SW 1271 (cell line): Measurements from ENCODE around the gene MTNR1A.
"Not testable (repeated sequence)": the region's sequence is repeated elsewhere in the genome, so short reads cannot be mapped to it uniquely, and the experiment has no call there.

ENCODE experiments used
- DNase-seq, 2 experiments: peaks; one replicate each; lab custom pipeline; 2025; lab: John Stamatoyannopoulos, UW

The MTNR1A gene

DNA sequence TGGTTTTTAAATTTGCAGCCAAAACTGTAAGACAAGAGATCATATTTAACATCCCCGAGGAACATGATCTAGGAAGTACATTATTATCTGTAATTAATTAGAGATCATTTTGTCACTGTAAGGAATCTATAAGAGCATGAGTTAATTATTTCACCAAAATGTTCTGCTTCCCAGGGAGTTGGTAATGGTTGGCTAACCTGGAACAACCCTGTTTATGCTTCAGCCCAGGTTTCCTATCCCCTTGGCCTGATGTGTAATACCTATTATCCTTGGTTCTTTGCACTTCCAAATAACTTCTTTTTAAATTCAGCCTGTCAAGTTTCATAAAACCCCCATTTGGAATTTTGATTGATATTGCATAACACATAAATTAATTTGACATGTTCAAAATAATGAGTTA is 6.4 kb upstream of the MTNR1A start:
- no peak for DNase-seq

DNA sequence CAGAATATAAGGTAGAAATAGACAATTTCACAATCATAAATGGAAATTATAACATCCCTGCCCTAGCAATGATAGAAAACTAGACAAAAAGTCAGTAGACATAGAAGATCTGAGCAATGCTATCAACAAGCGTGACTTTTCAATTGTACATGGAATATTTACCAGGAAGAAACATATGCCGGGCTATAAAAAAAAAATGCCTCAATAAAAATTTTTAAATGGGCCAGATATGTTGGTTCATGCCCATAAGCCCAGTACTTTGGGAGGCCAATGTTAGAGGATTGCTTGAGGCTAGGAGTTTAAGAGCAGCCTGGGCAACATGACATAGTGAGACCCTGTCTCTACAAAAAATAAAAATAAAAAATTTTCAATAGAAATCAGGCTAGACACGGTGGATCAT is 5.3 kb upstream of the MTNR1A start:
- DNase-seq, result no peak

DNA sequence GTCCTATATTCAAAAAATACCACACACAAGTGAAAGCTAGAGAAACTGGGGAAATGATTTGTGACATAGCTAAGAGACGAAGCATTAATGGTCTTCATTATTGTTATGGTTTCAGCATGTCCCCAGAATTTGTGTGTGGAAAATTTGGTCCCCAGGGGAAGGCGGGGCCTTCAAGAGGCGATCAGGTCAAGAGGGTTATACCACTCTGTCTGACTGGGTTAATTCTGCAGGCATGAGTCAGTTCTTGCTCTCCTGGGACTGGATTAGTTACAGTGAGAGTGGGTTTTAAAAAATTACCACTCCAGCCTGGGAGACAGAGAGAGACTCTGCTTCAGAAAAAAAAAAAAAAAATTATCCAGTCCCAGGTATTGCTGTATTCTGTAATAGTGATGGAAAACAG is 2.1 kb upstream of the MTNR1A start:
- no peak for DNase-seq

DNA sequence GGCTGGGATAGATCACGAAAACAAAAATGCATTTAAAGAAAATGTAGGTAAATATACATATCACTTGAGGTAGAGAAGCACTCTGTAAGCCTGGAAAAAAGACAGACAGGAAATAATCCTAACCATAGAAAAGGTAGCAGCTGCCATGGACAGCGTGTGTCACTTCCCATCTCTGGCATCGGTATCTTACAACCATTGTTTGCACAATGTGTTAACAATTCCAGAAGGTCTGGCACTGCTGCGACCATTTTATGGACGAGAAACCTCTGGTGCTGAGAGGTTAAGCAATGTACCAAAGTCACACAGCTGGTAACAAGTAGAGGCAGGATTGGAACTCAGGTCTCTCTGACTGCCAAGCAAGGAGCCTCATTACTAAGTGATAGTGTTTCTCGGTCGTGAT is 1.7 kb upstream of the MTNR1A start:
- no peak for DNase-seq

DNA sequence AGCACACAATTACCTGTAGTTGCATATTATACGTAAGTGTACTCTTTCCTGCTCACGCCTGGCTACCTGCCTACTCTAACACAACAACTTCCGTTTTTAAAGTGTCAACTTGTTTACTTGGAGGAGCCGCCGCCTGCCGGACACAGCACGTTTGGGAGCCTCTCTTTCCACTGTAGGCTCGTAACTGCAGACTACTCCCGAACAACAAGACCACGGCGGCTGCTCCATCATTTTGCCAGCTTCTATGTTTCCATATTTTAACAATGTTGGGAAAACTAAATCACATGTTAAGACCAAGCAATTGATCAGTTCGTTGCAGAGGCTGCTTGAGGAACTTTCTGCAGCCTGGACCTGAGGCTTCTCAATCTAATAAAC is 841 bp downstream of the MTNR1A start:
- no peak for DNase-seq

DNA sequence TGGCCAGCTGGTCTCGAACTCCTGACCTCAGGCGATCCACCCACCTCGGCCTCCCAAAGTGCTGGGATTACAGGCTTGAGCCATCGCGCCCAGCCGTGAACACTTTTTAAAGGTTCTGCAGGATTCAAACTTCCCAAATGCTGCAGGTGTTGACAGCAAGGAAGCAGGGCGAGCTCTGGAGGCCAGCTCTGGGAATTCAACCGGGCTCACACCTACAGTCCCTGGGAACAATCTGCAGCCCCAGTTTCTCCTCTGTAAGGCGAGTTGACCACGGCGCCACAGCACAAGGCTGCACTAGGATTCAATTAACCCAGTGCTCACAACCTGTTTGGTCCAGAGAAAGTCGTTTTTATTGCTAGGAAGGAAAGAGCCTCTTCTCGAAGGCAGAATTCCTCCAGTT is 1.6 kb downstream of the MTNR1A start:
- DNase-seq, result no peak

DNA sequence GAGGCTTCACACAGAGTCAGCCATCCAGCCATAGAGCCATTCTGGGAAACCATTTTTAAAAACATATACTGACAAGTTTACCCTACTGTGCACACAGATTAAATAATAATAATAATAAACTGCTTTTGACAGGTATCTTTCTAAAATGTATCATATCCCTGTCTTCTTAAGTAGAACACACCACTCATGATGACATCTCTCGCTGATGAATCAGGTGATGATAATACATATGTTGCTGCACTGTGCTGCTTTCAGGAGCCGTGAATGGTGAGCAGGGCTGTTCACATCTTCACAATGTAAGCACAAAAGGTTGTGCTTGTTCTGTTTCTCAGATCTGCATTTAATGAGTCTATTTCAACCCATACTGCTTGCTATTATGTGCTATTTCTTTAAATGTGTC is 3.5 kb downstream of the MTNR1A start:
- DNase-seq, result no peak

DNA sequence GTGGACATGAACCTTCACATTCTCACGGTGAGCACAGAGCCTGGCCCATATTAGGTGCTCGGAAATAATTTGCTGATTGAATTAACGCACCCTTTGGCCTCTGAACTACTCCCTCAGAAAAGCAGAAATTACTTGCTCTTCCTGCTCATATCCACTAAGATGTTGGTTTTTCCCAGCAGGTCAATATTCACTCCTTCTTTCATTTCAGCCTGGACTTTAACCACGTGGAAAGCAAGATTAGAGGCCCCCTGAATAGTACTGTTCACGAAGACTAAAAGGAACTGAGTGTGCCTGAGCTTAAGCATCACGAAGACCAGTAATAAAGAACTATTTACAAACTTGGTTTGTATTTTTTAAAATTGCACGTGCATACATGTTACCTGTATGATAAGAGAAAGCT is 9.9 kb downstream of the MTNR1A start:
- DNase-seq, result no peak

DNA sequence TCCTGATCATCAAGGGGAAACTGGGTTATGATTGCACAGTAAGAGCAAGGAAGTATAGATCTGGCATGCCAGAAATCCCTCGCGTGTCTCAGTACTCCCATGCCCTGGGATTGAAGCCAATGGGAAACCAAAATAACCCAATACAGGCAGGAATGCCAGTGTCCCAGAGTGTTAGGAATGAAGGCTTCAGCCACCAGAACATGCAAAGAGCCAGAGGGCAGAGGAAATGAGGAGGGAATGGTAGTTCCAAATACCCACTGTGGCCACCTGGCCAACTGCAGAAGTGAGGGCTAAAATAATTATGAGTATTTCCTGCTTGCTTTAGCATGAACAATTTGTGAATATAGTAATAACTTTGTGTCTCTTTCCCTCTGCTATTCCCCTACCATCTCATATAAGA is 12.2 kb downstream of the MTNR1A start:
- DNase-seq, result no peak

DNA sequence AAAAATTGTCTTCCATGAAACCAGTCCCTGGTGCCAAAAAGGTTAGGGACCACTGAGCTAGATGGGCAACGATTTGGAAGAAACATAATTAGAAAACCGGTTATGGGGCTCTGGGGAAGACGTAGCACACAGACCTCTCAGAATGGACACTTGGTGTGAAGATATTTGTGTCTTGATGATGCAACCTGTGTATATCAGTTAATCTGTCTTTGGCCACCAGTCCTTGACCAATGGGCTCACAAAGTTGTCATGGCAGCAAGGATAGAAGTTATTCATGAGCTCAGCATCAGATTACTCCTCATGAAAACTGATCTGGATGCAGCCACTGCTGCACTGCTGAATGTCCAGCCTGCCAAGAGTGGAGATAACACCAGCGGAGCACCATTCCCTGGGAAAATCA is 13.6 kb downstream of the MTNR1A start:
- DNase-seq, result no peak

DNA sequence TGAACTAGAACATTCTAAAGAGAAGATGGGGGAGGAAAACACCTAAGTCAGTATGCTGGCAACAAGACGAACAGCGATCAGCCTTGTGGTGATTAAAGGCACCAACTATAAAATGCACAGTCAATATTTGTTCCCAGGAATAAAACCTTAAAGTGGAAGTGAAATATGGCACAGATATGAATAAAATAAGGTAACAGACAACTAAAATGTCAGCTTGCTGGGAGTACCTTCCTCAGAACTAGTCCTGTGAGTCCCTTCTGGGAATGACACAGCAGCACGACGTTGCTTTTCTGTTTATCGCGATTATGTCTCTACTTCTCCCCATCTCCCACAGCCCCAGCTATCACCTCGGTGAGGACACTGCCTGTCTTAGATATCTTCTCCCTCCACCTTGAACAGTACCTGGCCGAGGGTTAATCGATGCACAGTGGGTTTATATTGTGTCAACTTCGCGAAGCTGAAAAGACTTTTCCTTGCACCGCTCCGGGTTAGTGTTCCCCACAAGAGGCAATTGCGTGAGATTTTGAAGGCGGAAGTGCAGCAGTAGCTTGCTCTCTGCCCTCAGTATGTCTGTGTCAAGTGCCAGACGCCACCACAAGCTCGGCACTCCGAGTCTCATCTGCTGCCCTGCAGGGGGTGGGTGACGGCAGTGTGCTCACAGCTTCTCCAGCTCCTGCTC is 17.4 kb downstream of the MTNR1A start:
- no peak for DNase-seq

DNA sequence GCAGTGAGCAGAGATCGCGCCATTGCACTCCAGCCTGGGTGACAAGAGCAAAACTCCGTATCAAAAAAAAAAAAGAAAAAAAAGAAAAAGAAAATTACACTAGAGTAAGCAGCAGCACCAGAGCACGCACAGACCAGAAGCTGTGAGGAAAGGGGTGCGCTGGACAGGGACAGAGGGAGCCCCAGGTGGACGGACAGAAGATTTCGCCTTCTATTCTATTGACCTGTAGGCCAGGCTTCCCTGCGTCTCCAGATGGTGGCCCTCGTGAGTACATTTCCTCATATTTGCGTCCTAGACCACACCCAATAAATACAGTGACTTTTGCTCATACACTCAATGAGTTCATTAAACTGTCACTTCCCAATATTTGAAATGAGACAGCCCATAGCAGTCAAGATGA is 19.1 kb downstream of the MTNR1A start:
- no peak for DNase-seq

DNA sequence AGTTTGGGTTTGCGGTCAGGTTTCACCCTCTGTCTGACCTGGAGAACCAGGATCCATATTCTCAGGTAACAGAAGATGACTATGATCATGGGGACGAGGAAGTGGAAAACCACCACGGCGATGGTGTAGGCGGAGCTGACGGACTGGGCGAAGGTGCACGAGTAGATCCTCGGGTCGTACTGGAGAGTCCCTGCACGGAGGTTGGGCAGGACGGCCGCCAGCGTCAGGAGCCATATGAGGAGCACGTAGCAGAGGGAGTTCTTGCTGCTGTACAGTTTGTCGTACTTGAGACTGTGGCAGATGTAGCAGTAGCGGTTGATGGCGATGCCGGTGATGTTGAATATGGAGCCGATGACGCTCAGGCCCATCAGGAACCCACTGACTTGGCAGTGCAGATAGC is 21.3 kb downstream of the MTNR1A start:
- no peak for DNase-seq

DNA sequence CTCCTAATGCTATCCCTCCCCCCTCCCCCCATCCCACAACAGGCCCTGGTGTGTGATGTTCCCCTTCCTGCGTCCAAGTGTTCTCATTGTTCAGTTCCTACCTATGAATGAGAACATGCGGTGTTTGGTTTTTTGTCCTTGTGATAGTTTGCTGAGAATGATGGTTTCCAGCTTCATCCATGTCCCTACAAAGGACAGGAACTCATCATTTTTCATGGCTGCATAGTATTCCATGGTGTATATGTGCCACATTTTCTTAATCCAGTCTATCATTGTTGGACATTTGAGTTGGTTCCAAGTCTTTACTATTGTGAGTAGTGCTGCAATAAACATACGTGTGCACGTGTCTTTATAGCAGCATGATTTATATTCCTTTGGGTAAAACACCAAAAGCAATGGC is 31.4 kb downstream of the MTNR1A start:
- DNase-seq, result not testable (repeated sequence)

DNA sequence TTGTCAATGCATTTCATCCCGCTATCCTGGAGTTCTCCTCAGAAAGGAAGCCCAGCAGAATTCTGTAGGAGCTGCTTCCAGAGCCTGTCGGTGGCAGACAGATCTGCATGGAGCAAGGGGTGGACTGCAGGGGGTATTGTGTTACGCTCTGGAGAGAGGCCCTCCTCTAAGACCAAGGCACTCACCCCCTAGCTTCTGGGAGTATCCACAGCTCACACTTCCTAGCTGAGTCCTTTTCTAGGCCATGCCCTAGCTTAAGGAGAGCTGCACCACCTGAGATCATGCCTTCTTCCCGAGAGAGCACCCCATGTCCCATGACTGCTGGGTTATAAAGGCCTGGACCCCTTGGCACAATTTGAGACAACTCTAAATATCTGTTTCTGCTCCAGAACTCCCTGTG is 39.1 kb downstream of the MTNR1A start:
- no peak for DNase-seq

DNA sequence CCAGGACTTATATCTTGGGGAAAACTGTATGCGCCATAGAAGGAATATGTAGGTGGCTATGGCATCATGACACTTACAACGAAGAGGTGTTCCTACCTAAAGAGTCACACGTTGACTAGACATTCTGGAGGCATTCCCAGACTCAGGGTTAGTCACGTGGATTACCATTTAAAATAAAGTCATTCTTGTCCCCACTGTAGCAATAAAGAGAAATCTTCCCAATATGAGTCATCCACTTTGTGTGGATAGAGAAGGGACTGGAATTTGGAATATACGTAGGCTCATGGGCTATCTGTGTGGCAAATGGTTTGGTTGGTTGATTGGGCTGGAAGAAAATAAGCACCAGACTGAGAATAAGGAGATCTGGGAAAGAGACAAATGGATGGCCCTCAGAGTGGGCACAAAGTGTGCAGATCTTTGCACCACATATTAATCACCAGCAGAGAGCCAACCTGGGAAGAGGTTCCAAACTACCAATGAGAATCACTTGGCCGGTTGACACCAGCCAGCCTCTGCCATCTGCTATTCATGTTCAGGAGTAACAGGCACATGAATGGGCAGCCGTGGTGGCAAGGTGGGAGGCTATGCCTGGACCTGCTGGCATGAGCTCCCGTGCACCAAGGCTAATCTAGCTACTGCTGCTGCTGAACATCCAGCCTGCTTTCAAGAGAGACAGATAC is 41.0 kb downstream of the MTNR1A start:
- no peak for DNase-seq

DNA sequence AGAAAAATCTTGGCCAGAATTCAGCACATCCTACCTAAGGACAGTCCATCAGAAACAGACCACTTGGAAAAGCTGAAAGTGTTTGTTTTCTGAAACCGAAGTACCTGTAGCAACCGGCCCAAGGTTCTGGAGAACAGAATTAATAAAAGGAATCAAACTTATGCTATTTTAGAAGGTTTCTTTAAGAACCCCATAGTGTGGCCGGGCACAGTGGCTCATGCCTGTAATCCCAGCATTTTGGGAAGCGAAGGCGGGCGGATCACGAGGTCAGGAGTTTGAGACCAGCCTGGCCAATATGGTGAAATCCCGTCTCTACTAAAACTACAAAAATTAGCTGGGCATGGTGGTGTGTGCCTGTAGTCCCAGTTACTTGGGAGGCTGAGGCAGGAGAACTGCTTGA is 50.6 kb downstream of the MTNR1A start:
- not testable (repeated sequence) for DNase-seq

DNA sequence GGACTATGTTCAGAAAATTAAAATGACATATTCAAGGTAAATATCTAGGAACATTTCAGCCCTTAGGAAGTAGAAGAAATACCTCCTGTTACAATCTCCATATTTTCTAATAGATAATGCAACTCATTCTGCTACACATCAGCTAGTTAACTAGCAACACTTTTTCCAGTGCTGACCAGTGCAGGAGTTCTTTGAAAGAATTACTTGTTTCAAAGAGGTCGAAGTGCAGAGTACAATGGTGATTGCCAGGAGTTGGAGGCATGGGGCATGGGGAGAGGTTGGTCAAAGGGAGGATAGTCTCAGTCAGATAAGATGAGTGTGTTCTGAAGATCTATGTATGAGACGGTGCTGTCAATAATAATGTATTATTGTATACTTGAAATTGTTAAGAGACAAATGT is 53.1 kb downstream of the MTNR1A start:
- no peak for DNase-seq

DNA sequence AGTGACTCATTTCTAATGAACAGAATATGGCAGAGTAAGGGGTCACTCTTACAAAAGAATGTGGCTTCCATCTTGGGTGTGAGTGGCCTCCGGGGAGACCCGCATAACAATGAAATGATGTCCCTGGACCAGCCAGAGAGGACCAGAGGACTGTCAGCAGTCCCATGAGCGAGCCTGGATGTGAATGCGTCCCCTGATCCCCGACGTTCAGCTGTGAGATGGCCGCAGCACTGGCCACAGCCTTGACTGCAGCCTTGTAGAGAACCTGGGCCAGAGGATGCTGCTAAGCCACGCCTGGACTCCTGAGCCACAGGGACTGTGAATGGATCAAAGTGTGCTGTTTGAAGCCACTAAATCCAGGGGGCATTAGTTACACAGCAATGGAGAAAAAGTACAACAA is 53.8 kb downstream of the MTNR1A start:
- no peak for DNase-seq

DNA sequence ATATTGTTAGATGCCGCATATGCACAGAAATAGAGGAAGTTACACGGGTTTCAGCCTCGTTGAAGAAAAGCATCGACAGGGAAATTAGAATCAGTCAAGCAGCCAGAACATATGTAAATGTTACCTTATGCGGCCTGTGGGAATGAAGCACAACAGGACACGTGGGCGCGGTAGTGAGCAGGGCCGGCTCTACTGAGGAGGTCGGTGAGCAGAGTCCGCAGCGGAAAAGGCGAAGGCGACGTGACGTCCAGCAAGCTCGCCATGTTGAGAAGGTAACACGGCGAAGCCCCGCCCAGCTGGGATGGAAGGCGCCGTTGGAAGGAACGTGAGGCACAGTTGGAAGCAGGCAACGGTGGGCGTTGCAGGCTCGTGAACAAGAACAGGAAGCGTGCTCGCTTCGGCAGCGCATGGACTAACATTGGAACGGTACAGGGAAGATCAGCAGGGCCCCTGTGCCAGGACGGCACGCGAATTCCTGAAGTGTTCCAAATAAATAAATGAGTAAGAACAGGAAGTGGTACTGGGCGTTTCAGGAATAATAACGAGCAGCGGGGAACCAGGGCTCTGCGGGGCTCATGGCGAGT is 54.6 kb downstream of the MTNR1A start:
- peak; percentile 77 to 90 for DNase-seq

DNA sequence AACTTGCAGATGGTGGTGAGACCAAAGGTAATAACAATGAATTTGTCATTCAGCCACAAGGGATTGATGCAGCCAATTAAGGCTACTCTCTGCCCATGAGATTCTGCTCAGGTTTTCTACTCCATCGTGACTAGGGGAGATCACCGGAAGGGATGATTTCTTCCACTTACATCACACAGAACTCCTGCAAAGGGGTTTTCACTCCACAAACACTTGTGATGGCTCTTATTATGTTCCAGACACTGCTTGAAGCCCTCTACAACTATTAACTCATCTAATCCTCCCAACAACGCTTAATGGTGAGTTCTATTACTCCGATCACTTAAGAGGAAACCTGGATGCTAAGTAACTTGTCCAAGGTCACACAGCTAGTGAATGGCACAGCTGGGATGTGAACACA is 55.9 kb downstream of the MTNR1A start:
- DNase-seq, result no peak

DNA sequence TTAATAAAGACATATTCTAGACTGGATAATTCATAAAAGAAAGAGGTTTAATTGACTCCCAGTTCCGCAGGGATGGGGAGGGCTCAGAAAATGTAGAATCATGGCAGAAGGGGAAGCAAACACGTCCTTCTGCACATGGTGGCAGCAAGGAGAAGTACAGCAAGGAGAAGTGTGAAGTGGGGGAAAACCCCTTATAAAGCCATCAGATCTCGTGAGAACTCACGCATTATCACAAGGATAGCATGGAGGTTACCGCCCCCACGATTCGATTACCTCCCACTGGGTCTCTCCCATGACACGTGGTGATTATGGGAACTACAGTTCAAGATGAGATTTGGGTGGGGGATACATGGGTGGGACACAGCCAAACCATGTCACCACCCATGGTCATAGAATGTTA is 58.3 kb downstream of the MTNR1A start:
- no peak for DNase-seq

DNA sequence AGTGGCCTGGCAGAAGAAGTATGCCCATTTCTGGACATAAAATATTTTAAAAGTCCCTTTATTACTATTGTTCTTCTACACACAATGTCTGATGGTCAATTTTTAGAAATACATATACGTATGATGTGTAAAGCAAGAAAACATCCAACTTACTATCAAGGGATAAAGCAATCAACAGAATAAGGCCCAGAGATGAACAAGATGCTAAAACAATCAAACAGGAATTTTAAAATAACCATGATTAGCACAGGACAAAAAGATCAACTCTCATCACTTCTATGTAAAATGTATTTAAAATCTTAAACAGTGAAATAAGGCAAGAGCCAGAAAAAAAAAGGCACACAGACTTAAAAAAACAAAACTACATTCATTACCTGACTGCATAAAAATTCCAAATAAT is 60.9 kb downstream of the MTNR1A start:
- no peak for DNase-seq

DNA sequence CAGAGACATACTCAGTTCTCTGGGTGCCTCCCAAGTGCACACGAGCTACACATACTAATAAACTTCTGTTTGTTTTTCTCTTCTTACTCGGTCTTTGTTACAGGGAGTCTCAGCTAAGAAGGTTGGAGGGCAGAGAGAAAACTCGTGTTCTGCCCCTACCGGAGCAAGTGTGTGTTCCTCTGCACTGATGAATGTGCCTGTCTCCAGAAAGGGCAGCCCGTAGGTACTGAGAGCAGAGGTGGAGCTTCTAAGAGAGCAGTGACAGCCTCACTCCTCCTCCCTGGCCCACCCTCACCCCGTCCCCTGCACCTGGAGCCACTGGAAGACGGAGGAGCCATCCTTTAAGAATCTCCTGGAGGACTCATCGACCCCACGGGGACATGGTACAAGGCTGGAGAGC is 67.6 kb downstream of the MTNR1A start:
- DNase-seq, result no peak
